GM21360 (cell line): ENCODE measurements around the gene TMEM107.
A peak's percentile ranks its signal among the peaks of the same experiment; 100 is the strongest.

ENCODE experiments used
- ATAC-seq: cut with Tn5 transposase; IDR thresholded peaks from one replicate; pipeline ENCODE4 v1.9.1; 2021; ENCODE audit warnings: mild to moderate bottlenecking, moderate library complexity; ENCODE audit not compliant: unreplicated experiment

TMEM107 gene

DNA sequence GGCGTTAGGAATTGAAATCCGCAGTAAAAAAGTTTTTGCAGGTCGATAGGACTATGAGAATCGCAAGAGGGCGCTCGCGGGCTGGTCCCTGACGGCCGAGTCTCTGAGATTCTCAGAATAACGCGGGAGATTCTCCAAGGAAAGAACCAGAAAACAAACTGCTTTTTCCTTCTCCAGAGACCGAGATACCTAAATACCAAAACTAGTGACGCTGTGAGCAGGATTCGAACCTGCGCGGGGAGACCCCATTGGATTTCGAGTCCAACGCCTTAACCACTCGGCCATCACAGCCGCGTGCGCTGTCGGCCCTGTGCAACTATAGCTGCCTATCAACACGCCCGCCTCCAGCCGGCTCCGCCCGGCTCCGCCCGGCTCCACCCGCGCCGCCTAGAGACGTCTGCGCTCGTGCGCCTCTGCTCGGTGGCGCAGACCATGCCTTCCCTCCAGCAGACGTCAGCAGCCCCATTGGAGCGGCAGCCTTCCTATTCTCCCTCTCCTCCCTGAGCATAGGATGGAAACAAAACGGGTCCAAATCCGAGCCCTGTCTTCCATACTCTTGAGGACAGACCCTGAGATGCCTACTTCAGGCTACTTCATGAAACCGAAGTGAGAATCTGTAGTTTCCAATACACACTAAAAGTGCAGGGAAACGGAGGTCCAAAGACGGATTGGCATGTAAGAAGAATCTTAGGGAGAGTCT, 37.4 kb downstream of the TMEM107 start:
- peak; percentile 80 for ATAC-seq

DNA sequence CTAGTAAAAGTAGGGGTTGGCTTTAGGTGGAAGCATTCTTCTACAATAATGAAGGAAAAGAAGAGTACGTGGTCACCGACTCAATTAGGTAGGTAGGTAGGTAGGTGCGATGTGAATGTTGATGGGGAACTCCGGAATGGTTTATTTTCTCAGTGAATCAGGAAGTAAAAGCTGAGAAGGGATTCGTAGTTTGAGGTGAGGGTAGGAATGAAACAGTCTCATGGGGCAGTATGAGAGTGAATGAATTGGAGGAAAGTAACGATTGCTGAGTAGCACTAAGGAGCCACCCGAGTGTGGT, 37.9 kb downstream of the TMEM107 start:
- no peak for ATAC-seq

DNA sequence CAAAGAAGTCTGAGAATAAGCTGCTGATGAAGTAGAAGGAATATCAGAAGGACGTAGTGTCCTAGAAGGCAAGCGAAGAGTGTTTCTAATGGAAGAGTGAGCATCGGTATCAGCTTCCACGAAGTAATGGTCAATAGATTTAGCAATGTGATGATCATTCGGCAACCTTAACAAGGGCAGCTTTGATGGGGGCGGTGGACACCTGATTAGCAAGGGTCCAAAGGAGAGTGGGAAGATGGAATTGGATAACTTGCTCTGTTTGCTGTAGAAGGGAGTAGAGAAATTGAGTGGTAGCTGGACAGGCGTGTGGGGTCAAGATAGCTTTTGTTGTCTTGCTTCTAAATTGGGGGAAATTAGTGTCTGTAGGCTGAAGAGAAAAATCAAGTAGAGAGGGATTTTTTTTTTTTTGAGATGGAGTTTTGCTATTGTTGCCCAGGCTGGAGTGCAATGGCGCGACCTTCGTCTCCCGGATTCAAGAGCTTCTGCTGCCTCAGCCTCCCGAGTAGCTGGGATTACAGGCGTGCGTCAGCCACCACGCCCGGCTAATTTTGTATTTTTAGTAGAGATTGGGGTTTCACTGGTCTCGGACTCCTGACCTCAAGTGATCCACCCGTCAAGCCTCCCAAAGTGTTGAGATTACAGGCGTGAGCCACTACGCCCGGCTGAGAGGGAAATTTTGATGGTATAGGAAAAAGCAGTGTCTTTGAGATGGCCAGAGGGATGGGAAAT, 38.4 kb downstream of the TMEM107 start:
- ATAC-seq = no peak

GRCh38 chr17:8133941-8134340, 42.2 kb downstream of the TMEM107 start:
- ATAC-seq = no peak

- no peak for ATAC-seq
Observed at GRCh38 chr17:8133399-8133798, 42.8 kb downstream of the TMEM107 start.

DNA sequence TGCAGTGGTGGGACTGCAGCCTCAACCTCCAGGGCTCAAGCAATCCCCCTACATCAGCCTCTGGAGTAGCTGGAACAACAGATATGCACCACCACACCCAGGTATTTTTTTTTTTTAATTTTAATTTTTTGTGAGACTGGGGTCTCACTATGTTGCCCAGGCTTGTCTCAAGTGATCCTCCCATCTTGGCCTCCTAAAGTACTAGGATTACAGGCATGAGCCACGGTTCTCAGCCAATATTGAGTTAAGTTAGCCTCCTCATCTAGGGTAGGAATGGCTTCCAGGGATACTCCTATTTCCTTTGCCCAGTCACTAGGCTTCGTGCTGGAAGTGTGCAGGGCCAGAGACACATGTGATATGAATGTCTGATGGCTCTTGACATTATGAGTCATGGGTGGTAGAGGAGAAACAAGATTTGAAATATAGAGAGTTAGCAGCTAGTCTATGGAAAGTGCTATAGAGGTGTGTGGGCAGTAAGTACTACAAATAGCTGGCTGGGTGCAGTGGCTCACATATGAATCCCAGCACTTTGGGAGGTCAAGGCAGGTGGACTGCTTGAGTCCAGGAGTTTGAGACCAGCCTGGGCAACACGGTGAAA, 44.2 kb downstream of the TMEM107 start:
- ATAC-seq = no peak

- ATAC-seq = no peak
Observed at GRCh38 chr17:8128125-8128784, 47.9 kb downstream of the TMEM107 start.

DNA sequence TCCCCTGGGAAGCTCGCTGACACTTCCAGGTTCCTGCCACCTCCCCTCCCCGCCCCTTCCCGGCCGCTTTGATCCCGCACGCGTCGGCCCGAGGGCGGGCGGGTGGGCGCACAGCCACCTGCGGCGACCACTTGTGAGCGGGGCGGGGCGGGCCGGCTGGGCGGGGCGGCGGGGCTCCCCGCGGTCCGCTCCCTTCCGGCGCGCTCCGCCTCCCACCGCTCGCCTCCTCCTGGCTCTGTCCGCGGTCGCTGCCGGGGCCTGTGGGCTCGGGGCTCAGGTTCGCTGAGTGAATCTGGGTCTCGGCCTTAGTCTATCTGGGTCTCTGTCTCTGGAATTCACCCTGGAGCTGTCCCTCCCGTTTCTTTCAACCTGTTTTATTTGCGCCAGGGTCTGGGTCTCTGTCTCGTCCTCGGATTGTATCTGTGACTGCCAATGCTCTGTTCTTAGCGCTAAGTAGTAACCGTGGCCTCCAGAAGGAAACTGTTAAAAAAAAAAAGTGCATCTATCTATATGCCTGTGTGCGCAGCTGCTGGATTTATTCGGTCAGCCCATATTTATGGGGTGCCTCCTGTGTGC, 49.6 kb downstream of the TMEM107 start:
- ATAC-seq = no peak

GRCh38 chr17:8125947-8126490, 50.2 kb downstream of the TMEM107 start:
- no peak for ATAC-seq

- ATAC-seq = no peak
Observed at GRCh38 chr17:8125154-8125946, 50.8 kb downstream of the TMEM107 start.

DNA sequence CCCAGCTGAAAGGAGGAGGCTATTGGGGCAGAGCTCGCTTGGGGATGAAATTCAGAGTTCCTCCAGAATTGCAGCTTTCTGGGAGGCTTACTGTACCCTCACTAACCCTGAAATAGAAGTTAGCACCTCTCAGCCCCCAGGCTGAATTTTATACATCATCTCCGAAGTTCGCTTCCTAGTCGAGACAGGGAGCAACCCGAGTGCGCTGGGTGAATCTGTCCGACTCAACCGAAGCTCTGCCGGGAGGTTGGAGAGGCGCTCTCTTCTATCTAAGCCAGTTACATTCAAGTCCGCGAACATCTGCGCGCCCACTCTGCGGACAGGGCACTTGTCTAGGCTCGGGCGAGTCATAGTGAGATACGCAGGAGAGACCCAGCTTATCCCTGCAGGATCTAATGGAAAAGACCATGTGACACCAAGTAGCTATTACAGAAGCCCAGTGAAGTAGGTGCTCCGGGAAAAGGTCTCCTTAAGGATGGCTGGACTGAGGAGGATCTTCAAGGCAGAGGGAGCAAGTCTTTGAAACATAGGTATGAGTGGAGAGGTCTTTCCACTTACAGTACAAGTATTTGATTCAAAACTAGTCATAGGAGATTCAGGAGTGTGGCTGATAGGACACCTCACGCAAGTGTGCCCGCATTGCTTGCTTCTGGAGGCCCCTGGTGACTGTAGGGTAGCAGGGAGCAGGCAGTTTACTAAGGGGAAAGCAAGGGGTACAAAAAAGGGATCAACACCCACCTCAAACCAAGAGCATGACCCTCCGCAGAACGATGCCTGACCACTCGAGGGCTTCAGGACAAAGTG, 51.6 kb downstream of the TMEM107 start:
- no peak for ATAC-seq

DNA sequence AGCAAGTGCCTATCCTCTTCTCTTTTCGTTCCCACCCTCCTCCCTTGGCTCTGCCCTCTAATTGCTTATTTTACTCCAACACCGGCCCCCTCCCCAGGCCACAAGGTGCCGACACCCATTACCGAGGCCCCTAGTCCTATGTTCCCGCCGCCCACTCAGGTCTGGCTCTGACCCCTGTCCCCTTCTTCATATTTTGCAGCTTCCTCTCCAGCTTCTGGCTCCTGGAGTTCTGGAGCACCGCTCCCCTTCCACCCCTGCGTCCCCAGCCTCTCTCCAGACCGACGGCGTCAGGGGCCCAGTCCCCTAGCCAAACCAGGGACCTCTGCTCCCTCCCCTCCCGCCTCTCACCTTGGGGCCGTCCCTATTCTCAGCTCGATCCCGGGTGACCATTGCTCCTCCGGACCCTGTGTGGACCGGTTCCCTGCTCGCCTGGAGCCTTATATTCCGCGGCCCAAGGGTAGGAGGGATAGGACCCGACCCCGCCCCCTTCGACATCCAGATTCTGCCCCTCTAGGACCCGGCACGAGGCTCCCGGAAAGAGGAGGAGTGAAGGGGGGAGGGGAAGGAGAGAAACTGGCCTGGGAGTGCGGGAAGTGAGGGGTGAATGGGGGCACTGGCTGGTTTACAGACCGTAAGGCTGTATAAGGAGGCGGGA, 52.4 kb downstream of the TMEM107 start, which contains the start of gene HES7:
Gene HES7, minus strand, starts transcription at position 412 of the 655 bp plus-strand sequence. Its CDS starts 22 bp downstream, at position 390.
- ATAC-seq = no peak

DNA sequence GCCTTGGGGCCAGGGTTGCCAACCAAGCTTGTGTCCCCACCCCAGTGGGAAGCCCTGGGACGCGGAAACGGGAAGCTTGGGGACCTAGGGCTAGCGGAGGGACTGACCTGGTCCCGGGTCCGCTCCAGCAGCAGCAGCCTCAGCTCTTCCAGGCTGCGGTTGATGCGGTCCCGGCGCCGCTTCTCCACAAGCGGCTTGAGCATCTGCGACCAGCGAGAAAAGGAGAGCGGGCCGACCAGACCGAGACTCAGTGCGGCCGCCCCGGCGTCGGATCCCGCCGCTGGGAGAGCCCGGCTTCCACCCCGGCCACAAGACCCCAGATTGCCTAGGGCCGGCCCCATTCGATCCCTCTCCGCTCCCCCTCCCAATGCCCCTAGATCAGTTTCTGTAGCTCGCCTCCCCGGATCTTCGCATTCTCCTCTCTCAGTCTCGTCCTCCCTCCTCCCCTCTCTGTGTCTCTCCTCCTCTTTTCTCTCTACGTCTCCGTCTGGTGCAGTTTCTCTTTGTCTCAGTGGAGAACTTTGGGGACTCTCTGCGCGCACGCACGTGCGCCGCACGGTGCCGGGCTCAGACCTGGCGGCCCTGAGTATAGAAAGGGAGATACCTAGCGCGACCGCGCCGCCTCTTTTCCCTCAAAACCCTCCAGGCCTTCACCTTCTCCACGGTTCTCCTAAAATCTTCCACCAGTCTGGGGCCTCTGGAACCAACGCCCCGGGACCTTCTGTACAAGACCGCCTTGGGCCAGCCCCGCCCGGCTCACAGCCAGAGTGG, 53.1 kb downstream of the TMEM107 start:
- no peak for ATAC-seq
